IPS-NIHi11 (cell line): ENCODE data around the gene C15orf61.

Source experiments
- DNase-seq: peaks from one replicate; pipeline ENCODE4 v3.0.0; 2012; ENCODE audit warnings: mixed read lengths, low spot score

The C15orf61 gene

GRCh38 chr15:67551207-67551743, 30.3 kb downstream of the C15orf61 start:
- no peak for DNase-seq

- no peak for DNase-seq
Measured at GRCh38 chr15:67554580-67554979, 33.6 kb downstream of the C15orf61 start.

GRCh38 chr15:67556976-67557570, 36.1 kb downstream of the C15orf61 start:
- no peak for DNase-seq

DNA sequence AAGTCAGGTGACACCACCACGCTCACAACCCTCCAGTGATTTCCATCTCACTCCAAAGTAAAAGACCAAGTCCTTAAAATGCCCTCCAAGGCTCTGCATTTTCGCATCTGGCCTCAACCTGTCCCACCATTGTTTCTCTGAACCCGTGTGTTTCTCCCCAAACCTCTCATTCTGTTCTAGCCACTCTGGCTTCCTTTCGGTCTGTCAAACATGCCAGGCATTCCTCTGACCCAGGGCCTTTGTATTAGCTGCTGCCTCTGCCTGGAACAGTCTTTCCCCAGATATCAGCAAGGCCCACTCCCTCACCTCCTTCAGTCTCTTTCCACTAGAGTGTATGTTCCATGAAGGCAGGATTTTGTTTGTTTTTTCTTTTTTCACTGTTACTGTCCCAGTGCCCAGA, 37.6 kb downstream of the C15orf61 start:
- peak; percentile 39 for DNase-seq

DNA sequence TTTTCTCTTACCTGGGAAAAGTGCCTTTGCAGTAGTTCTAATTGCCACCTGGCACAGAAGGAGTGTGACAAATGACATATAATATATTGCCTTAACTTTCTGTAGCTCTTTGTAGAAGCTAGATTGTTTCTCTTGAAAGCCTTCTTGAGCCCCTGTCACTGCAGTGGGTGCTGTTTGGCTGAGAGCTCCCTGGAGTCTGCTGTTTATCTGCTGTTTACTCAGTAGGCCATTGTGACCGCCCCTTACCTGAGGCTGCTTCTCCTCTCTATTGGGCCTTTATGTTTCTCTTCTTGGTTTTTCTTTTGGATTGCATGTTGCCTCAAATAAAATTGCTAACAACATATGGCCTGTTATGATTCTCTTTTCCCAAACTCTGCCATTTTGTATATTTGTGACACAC, 38.2 kb downstream of the C15orf61 start:
- no peak for DNase-seq

DNA sequence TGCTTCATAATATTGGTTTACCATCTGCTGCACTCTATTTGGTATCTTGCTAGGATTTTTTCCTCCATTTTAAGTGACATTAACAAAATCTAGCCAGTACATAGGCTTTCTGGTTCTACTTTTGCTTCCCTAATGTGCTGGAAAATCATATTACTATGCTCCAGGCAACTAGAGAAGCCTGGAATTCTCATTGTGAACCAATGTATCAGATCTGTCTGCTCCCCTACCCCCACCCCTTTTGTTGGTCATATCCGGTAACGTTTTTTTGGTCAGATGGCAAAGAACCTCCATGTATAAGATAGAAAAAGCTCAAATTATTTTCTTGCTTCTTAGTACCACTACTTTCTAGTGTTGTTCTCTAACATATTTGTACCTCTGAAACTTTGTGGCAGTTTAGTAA, 38.6 kb downstream of the C15orf61 start:
- no peak for DNase-seq

GRCh38 chr15:67560320-67560719, 39.4 kb downstream of the C15orf61 start:
- no peak for DNase-seq

GRCh38 chr15:67563092-67563491, 42.2 kb downstream of the C15orf61 start:
- no peak for DNase-seq

DNA sequence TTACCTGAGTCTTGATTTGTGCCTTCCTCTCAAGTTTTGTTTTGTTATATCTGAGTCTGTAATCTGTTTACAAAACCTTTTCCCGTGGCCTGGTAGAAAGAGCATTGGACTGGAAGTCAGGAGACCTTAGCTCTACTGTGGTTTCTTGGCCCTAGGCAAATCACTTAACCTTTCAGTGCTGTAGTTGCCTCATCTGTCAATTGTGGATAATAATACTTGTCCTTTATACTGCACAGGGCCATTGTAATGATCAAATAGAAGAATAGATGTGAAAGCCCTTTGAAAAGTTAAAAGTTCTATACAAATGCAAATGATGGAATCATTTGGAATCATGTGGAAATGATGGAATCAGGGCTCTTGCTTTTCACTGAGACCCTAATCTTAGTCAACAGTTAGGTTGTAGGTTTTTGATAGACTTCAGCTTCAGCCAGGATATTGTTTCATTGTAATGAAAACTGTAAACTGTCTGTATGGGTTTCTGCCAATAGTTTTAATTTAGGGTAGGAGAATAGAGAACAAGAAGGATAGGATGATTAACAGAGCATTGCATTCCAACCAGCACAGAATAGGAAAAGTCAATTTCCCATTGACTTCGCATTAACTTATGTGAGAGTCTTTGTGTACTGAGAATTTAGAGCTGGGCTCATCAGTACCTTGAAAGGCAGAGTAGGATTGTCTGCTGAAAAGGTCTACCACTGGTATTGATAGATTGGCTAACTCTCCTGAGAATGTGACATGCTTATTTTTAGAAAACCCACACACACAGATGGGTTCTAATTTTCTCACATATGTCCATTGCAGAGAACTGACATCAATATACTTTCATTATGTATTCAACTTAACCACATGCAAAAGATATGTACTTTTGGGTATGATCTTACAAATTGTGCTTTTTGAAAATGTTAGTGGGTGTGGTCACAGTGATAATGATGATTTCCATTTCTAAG, 43.4 kb downstream of the C15orf61 start:
- no peak for DNase-seq

GRCh38 chr15:67564968-67565345, 44.0 kb downstream of the C15orf61 start:
- DNase-seq = no peak

DNA sequence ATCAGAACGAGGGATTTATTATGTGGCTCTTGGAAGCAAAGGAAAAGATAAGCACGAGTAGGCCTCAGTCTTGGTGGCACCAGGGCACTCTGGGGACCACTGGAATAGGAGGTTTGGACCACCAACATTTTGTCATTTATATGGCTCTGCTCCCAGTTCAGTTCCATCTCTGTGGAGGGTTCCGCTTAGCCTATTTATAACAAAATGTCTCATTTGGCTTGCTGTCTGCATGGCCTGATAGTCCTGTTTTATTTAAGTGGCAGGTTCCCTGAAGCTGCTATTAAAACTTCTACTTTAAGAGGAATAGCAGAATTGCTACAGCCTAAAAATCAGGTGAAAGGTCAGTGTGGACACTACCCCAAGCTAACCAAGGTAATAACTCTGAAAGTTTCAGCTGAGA, 48.7 kb downstream of the C15orf61 start:
- no peak for DNase-seq

DNA sequence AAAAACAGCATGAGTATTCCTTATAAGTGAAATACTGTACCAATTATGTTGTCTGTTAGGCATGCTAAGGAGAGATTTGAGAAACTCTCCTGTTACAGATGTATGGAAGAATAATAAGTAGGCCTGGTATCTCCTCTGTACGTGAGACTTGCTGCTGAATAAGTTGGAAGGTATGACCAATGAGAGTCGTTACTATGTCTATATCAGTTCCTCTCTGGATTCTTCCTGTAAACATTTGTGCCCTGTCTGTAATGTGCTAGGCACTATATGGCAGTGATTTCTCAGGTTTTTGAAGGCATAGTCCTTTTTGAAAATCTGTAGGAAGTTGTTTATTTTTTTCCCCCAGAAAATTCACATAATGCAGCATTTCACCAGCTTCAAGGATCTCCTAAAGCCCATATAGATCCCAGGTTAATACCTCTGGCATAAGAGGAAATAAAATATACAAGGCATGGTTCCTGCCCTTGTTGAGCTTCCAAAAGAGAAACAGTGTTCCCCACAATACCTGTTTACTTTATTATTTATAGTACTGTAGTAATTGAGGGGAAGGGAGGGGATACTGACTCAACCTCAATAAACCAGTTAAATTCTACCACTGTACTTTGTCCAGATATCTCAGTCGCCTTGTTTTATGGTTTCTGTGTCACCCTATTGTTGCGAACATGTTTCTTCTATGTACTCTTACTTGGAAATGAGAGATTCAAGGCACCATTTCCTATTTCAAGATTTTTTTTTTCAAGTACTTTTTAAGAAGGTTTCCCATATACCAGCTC, 50.1 kb downstream of the C15orf61 start:
- no peak for DNase-seq

GRCh38 chr15:67571648-67572415, 50.9 kb downstream of the C15orf61 start:
- no peak for DNase-seq

GRCh38 chr15:67573194-67573593, 52.3 kb downstream of the C15orf61 start:
- no peak for DNase-seq

DNA sequence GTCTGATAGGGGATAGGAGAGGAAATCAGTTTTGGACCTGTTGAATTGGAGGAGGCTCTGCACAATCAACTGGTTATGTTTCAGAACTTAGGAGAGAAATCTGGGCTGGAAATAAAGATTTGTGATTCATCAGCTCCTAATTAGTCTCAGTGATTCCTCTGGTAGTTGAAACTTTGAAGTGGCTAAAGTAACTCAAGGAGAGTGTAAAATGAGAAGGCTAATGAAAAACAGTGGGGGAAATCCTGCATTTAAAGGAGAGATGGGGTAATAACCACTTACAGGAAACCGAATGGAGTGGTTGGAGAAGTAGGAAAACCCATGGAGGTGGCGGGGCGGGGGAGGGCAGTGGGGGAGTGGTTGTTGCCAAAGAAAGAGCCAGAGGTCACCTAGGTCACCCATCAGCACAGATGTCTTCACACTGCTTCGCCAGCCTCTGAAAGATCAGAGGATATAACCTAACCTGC, 54.1 kb downstream of the C15orf61 start:
- peak; percentile 28 for DNase-seq

DNA sequence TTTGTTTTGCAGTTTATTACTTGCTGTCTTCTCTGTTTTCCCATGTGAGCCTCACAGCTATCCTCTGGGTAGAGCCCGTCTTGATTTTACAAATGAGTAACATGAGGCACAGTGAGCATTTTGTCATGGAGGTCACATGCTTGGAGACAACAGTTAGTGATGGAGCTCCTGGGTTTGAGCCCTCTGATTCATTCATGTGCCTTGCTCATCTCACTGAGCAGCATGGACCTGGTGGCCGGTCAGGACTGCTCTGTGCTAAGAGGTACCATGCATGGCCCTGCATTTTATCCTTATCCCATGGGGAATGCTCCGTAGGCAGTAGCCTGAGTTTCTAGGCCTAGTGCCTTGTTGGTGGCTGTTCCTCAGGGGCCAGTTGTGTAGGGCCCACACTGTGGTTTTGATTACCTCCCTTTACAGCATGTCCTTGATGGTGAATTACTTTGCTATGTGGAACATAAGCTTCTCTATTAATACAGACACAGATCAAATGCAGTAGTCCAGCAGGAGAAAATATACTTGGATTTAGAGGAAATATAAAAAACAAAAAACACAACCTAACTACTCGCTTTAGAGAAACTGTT, 57.2 kb downstream of the C15orf61 start:
- DNase-seq = no peak

DNA sequence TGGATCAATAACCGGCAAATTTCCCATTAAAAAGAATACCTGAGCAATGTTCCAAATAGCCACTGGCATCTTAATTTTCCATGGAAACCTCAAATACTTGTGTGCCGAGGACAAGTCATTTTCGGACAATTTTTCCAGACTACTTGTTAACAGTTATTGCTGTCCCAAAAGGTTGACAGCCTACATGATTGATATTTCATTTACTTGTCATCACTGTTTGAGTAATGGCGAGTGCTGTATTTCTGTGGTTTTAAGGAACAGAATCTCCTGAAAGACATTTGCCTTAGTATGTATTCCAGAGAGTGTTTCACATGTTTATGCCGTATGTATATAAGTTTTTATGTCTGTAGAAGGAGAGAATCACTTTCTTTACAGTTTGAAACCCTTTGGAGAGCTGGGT, 58.2 kb downstream of the C15orf61 start:
- DNase-seq = no peak
